Measurements from ENCODE around the gene PTPN2.

PTPN2 gene

GRCh38 chr18:12858991-12859390 is 25.0 kb downstream of the PTPN2 start:
- Histone ChIP-seq H3K27me3 (ENCODE audit: insufficient read depth, poor library complexity, severe bottlenecking) (no peaks in the 10 kb centered on the region), H3K4me3 (replicated peaks; ENCODE audit: insufficient read depth, low read length) (no peak overlapping the region), H3K27ac (replicated peaks) (no peak overlapping the region)
- DNase-seq (ENCODE audit: low read depth in 1 of 2, low spot score in 1 of 2), result no peak
- TF ChIP-seq REST (IDR thresholded peaks at IDR 0.05; ENCODE audit: insufficient replicate concordance, low read depth), result no peak
- TF ChIP-seq CTCF (IDR thresholded peaks at IDR 0.05; ENCODE audit: insufficient read depth, low read length), result no peak
- no peak for TF ChIP-seq SPI1 (IDR thresholded peaks at IDR 0.05; ENCODE audit: borderline replicate concordance, low read depth)
- TF ChIP-seq GABPA (IDR thresholded peaks at IDR 0.05; ENCODE audit: low read depth), result no peak
- no peak for TF ChIP-seq POLR2AphosphoS5 (IDR thresholded peaks at IDR 0.05; ENCODE audit: low read depth)

GRCh38 chr18:12857991-12858544 is 26.0 kb downstream of the PTPN2 start:
- H3K27ac ChIP-seq (replicated peaks), result no peak overlapping the region
- DNase-seq (ENCODE audit: low read depth in 1 of 2, low spot score in 1 of 2), result no peak
- no peak for TF ChIP-seq GABPA (IDR thresholded peaks at IDR 0.05; ENCODE audit: low read depth)
- no peak for TF ChIP-seq REST (IDR thresholded peaks at IDR 0.05; ENCODE audit: insufficient replicate concordance, low read depth)
- no peak for TF ChIP-seq CTCF (IDR thresholded peaks at IDR 0.05; ENCODE audit: insufficient read depth, low read length)
- TF ChIP-seq SPI1 (IDR thresholded peaks at IDR 0.05; ENCODE audit: borderline replicate concordance, low read depth), result no peak
- TF ChIP-seq POLR2AphosphoS5 (IDR thresholded peaks at IDR 0.05; ENCODE audit: low read depth), result no peak
- no peak overlapping the region for H3K4me3 ChIP-seq (replicated peaks; ENCODE audit: insufficient read depth, low read length)
- H3K27me3 ChIP-seq (ENCODE audit: insufficient read depth, poor library complexity, severe bottlenecking), result no peaks in the 10 kb centered on the region

GRCh38 chr18:12857215-12857905 is 26.7 kb downstream of the PTPN2 start:
- DNase-seq (ENCODE audit: low read depth in 1 of 2, low spot score in 1 of 2), result no peak
- Histone ChIP-seq H3K4me3 (replicated peaks; ENCODE audit: insufficient read depth, low read length) (no peak overlapping the region), H3K27ac (replicated peaks) (no peak overlapping the region), H3K27me3 (ENCODE audit: insufficient read depth, poor library complexity, severe bottlenecking) (no peaks in the 10 kb centered on the region)
- TF ChIP-seq SPI1 (IDR thresholded peaks at IDR 0.05; ENCODE audit: borderline replicate concordance, low read depth), result peak; percentile 48; the same call in 1 of the 2 replicates
- no peak for TF ChIP-seq CTCF (IDR thresholded peaks at IDR 0.05; ENCODE audit: insufficient read depth, low read length)
